Measurements from ENCODE around the gene DDAH1. TPM values are rescaled to one million over a fixed set of nuclear protein-coding genes. Genes with fewer than 3 reads are reported as not detected.

Gene DDAH1
- total RNA-seq, 1 donor from 2014 or later: 10.8 TPM

GRCh38 chr1:85379203-85380136 lies 85.5 kb downstream of the DDAH1 start:
- H3K36me3 Mint-ChIP-seq (ENCODE audit: low read depth, unreplicated experiment): no peaks in the 10 kb centered on the region
- no peak overlapping the region for H3K4me3 Mint-ChIP-seq (ENCODE audit: unreplicated experiment)
- no peak overlapping the region for H3K27ac Mint-ChIP-seq (ENCODE audit: unreplicated experiment)
- H3K27me3 Mint-ChIP-seq (ENCODE audit: unreplicated experiment): no peaks in the 10 kb centered on the region
- TF ChIP-seq CTCF (IDR thresholded peaks at IDR 0.05; ENCODE audit: unreplicated experiment): no peak
- DNase-seq (ENCODE audit: low spot score): no peak
- no peaks in the 10 kb centered on the region for H3K9me3 Mint-ChIP-seq (ENCODE audit: unreplicated experiment)
- H3K4me1 Mint-ChIP-seq (ENCODE audit: unreplicated experiment): no peaks in the 10 kb centered on the region

- no peaks in the 10 kb centered on the region for H3K27me3 Mint-ChIP-seq (ENCODE audit: unreplicated experiment)
- no peaks in the 10 kb centered on the region for H3K9me3 Mint-ChIP-seq (ENCODE audit: unreplicated experiment)
- no peak for DNase-seq (ENCODE audit: low spot score)
- TF ChIP-seq CTCF (IDR thresholded peaks at IDR 0.05; ENCODE audit: unreplicated experiment): no peak
- no peak overlapping the region for H3K27ac Mint-ChIP-seq (ENCODE audit: unreplicated experiment)
- no peak overlapping the region for H3K4me3 Mint-ChIP-seq (ENCODE audit: unreplicated experiment)
- H3K36me3 Mint-ChIP-seq (ENCODE audit: low read depth, unreplicated experiment): no peaks in the 10 kb centered on the region
- H3K4me1 Mint-ChIP-seq (ENCODE audit: unreplicated experiment): peaks cover under 1% of the 10 kb centered on the region
Measured at GRCh38 chr1:85378534-85378933, 86.4 kb downstream of the DDAH1 start.

GRCh38 chr1:85376356-85376755 lies 88.6 kb downstream of the DDAH1 start:
- Mint-ChIP-seq H3K27ac (ENCODE audit: unreplicated experiment) (no peak overlapping the region), H3K9me3 (ENCODE audit: unreplicated experiment) (no peaks in the 10 kb centered on the region), H3K4me1 (ENCODE audit: unreplicated experiment) (peaks cover 6% of the 10 kb centered on the region), H3K36me3 (ENCODE audit: low read depth, unreplicated experiment) (no peaks in the 10 kb centered on the region), H3K27me3 (ENCODE audit: unreplicated experiment) (no peaks in the 10 kb centered on the region), H3K4me3 (ENCODE audit: unreplicated experiment) (no peak overlapping the region)
- TF ChIP-seq CTCF (IDR thresholded peaks at IDR 0.05; ENCODE audit: unreplicated experiment): no peak
- no peak for DNase-seq (ENCODE audit: low spot score)

GRCh38 chr1:85375493-85375892 lies 89.5 kb downstream of the DDAH1 start:
- Mint-ChIP-seq H3K4me1 (ENCODE audit: unreplicated experiment) (peaks cover 6% of the 10 kb centered on the region), H3K27ac (ENCODE audit: unreplicated experiment) (no peak overlapping the region), H3K27me3 (ENCODE audit: unreplicated experiment) (no peaks in the 10 kb centered on the region), H3K4me3 (ENCODE audit: unreplicated experiment) (no peak overlapping the region), H3K9me3 (ENCODE audit: unreplicated experiment) (no peaks in the 10 kb centered on the region), H3K36me3 (ENCODE audit: low read depth, unreplicated experiment) (no peaks in the 10 kb centered on the region)
- no peak for DNase-seq (ENCODE audit: low spot score)
- TF ChIP-seq CTCF (IDR thresholded peaks at IDR 0.05; ENCODE audit: unreplicated experiment): no peak

- Mint-ChIP-seq H3K27me3 (ENCODE audit: unreplicated experiment) (no peaks in the 10 kb centered on the region), H3K4me3 (ENCODE audit: unreplicated experiment) (no peak overlapping the region), H3K27ac (ENCODE audit: unreplicated experiment) (no peak overlapping the region), H3K36me3 (ENCODE audit: low read depth, unreplicated experiment) (no peaks in the 10 kb centered on the region), H3K4me1 (ENCODE audit: unreplicated experiment) (peaks cover 6% of the 10 kb centered on the region), H3K9me3 (ENCODE audit: unreplicated experiment) (no peaks in the 10 kb centered on the region)
- DNase-seq (ENCODE audit: low spot score): no peak
- TF ChIP-seq CTCF (IDR thresholded peaks at IDR 0.05; ENCODE audit: unreplicated experiment): no peak
Measured at GRCh38 chr1:85374160-85374559, 90.8 kb downstream of the DDAH1 start.
